HepG2 (cell line): ENCODE data around the gene COX6B1. TPM values are rescaled to one million over a fixed set of nuclear protein-coding genes. Genes with fewer than 3 reads are reported as not detected.

Experiments used
- ATF1 ChIP-seq: IDR thresholded peaks from 2 replicates; pipeline ENCODE4 v1.6.1; 2016; ENCODE audit warnings: mild to moderate bottlenecking, control low read depth
- BCL3 ChIP-seq: sonication (generic); formaldehyde crosslinking; IDR thresholded peaks from 2 replicates; pipeline ENCODE4 v1.5.1; 2020; ENCODE audit warnings: mild to moderate bottlenecking, missing genetic modification reagents, moderate library complexity
- DMAP1 ChIP-seq: IDR thresholded peaks from 2 replicates; pipeline ENCODE4 v1.6.1; 2016
- FOXP1 ChIP-seq, 2 experiments: fragments of 450-650 bp in 1 of 2; IDR thresholded peaks; 2 replicates each; pipeline ENCODE4 v1.6.1; 2017 to 2018; ENCODE audit warnings: antibody characterized with exemption in 1 of 2
- GTF3A ChIP-seq: sonication (generic); formaldehyde crosslinking; conservative IDR thresholded peaks from 2 replicates; pipeline ENCODE4 v1.4.0; 2020; ENCODE audit warnings: mild to moderate bottlenecking, missing genetic modification reagents
- IKZF4 ChIP-seq: sonication (generic); formaldehyde crosslinking; IDR thresholded peaks from 2 replicates; pipeline ENCODE4 v1.5.1; 2020; ENCODE audit warnings: borderline replicate concordance, mild to moderate bottlenecking, low read depth, missing genetic modification reagents; ENCODE audit errors: not compliant biosample characterization
- IKZF5 ChIP-seq: IDR thresholded peaks from 2 replicates; pipeline ENCODE4 v1.6.1; 2018; ENCODE audit warnings: missing genetic modification reagents, mild to moderate bottlenecking, missing compliant biosample characterization
- MZF1 ChIP-seq: sonication (generic); formaldehyde crosslinking; IDR thresholded peaks from 2 replicates; pipeline ENCODE4 v1.8.1; 2023; ENCODE audit warnings: mild to moderate bottlenecking, missing genetic modification reagents, borderline replicate concordance
- TEAD3 ChIP-seq: optimal IDR thresholded peaks from 2 replicates; pipeline ENCODE3; 2016; ENCODE audit warnings: borderline replicate concordance
- THAP7 ChIP-seq: sonication (generic); formaldehyde crosslinking; IDR thresholded peaks from 2 replicates; pipeline ENCODE4 v1.8.1; 2023; ENCODE audit warnings: mild to moderate bottlenecking, missing genetic modification reagents
- ZMAT3 ChIP-seq: sonication (generic); formaldehyde crosslinking; conservative IDR thresholded peaks from 2 replicates; pipeline ENCODE4 v1.7.0; 2021; ENCODE audit warnings: missing genetic modification reagents
- ZNF101 ChIP-seq: sonication (generic); formaldehyde crosslinking; IDR thresholded peaks from 2 replicates; pipeline ENCODE4 v1.4.0; 2020; ENCODE audit warnings: mild to moderate bottlenecking, low read depth, missing genetic modification reagents, borderline replicate concordance
- ZNF563 ChIP-seq: sonication (generic); formaldehyde crosslinking; IDR thresholded peaks from 2 replicates; pipeline ENCODE4 v1.8.0; 2022; ENCODE audit warnings: mild to moderate bottlenecking, moderate library complexity, missing genetic modification reagents
- ZNF615 ChIP-seq: sonication (generic); formaldehyde crosslinking; IDR thresholded peaks from 2 replicates; pipeline ENCODE4 v1.5.0; 2020; ENCODE audit warnings: mild to moderate bottlenecking, missing genetic modification reagents, borderline replicate concordance
- ZNF691 ChIP-seq: sonication (generic); formaldehyde crosslinking; IDR thresholded peaks from 2 replicates; pipeline ENCODE4 v1.4.0; 2020; ENCODE audit warnings: missing genetic modification reagents, low read depth, mild to moderate bottlenecking, borderline replicate concordance
- ZNF891 ChIP-seq: sonication (generic); formaldehyde crosslinking; IDR thresholded peaks from 2 replicates; pipeline ENCODE4 v1.5.0; 2020; ENCODE audit warnings: mild to moderate bottlenecking, missing genetic modification reagents
- polyA plus RNA-seq, 8 experiments: library from polyadenylated mRNA; depleted of rRNA in 3 of 8; stranded (reverse) in 7 of 8; unstranded in 1 of 8; fragments of >200 nt; fragmentation: Illumina TruSeq in 4 of 8; extraction: Trizol in 4 of 8; gene quantifications; 2 replicates each; pipeline versions ENCODE4 v1.2.1 to v1.2.3, GENCODE V29; 2011 to 2016; ENCODE audit warnings: low read depth in 4 of 8, missing spikeins in 1 of 8, mixed read lengths in 1 of 8; ENCODE audit not compliant: insufficient read depth in 1 of 8
- total RNA-seq, 5 experiments: library from RNA; depleted of rRNA; stranded (reverse); fragments of >200 nt; fragmentation: Illumina TruSeq; extraction: Trizol; gene quantifications; 2 replicates each; pipeline ENCODE4 v1.2.3, GENCODE V29; 2016; ENCODE audit warnings: low read depth in 1 of 5
- TF ChIP-seq, protein P1 (sequence below): sonication (generic); formaldehyde crosslinking; IDR thresholded peaks from 2 replicates; pipeline ENCODE4 v1.5.1; 2020; ENCODE audit warnings: missing genetic modification reagents, mild to moderate bottlenecking, borderline replicate concordance
- TF ChIP-seq, protein P2 (sequence below): sonication (generic); formaldehyde crosslinking; conservative IDR thresholded peaks from 2 replicates; pipeline ENCODE4 v1.4.0; 2020; ENCODE audit warnings: mild to moderate bottlenecking, missing genetic modification reagents, moderate library complexity
- TF ChIP-seq, protein P3 (sequence below): sonication (generic); formaldehyde crosslinking; IDR thresholded peaks from 2 replicates; pipeline ENCODE4 v1.8.1; 2023; ENCODE audit warnings: mild to moderate bottlenecking, missing genetic modification reagents, borderline replicate concordance

The COX6B1 gene
- total and polyA plus RNA-seq, 2 of the 13 experiments (the other 11 are each of a cell fraction or from before 2014, with no cell fraction given) = 481 to 487 TPM

GRCh38 chr19:35702223-35703012, 54.3 kb downstream of the COX6B1 start (continued):
- TF ChIP-seq ATF1 (CRISPR knock-in tag) (peak; percentile 80), BCL3 (CRISPR knock-in tag) (0 out of 2 replicates have a peak, but pooled peaks have one; percentile 66), ZMAT3 (peak; percentile 66; the same call in 1 of the 2 replicates), MZF1 (CRISPR knock-in tag) (no peak; the same call in 1 of the 2 replicates), ZNF691 (CRISPR knock-in tag) (peak; percentile 29; the same call in 1 of the 2 replicates), GTF3A (CRISPR knock-in tag) (no peak), IKZF5 (CRISPR knock-in tag) (0 out of 2 replicates have a peak, but pooled peaks have one; percentile 17), THAP7 (peak; percentile 94), ZNF615 (no peak), ZNF891 (CRISPR knock-in tag) (0 out of 2 replicates have a peak, but pooled peaks have one; percentile 27), TEAD3 (CRISPR knock-in tag) (peak; percentile 10), FOXP1 (IDR thresholded peaks at IDR 0.05) (no peak), FOXP1 (CRISPR knock-in tag; IDR thresholded peaks at IDR 0.05) (no peak), DMAP1 (0 out of 2 replicates have a peak, but pooled peaks have one; percentile 31), IKZF4 (CRISPR knock-in tag) (peak; percentile 47), ZNF101 (CRISPR knock-in tag) (no peak), ZNF563 (CRISPR knock-in tag) (0 out of 2 replicates have a peak, but pooled peaks have one; percentile 72)
- TF ChIP-seq, protein P1, sequence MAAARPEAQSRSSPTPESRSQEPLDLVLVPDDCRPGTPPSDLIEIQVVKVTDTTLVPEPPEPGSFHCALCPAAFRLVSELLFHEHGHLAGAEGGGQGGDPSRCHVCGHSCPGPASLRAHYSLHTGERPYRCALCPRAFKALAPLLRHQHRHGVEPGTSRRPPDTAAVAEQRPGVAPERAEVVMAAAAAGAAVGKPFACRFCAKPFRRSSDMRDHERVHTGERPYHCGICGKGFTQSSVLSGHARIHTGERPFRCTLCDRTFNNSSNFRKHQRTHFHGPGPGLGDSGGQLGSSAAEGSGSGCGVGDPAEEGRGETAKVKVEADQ (CRISPR knock-in tag) = peak; percentile 87
- TF ChIP-seq, protein P2, sequence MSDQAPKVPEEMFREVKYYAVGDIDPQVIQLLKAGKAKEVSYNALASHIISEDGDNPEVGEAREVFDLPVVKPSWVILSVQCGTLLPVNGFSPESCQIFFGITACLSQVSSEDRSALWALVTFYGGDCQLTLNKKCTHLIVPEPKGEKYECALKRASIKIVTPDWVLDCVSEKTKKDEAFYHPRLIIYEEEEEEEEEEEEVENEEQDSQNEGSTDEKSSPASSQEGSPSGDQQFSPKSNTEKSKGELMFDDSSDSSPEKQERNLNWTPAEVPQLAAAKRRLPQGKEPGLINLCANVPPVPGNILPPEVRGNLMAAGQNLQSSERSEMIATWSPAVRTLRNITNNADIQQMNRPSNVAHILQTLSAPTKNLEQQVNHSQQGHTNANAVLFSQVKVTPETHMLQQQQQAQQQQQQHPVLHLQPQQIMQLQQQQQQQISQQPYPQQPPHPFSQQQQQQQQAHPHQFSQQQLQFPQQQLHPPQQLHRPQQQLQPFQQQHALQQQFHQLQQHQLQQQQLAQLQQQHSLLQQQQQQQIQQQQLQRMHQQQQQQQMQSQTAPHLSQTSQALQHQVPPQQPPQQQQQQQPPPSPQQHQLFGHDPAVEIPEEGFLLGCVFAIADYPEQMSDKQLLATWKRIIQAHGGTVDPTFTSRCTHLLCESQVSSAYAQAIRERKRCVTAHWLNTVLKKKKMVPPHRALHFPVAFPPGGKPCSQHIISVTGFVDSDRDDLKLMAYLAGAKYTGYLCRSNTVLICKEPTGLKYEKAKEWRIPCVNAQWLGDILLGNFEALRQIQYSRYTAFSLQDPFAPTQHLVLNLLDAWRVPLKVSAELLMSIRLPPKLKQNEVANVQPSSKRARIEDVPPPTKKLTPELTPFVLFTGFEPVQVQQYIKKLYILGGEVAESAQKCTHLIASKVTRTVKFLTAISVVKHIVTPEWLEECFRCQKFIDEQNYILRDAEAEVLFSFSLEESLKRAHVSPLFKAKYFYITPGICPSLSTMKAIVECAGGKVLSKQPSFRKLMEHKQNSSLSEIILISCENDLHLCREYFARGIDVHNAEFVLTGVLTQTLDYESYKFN (CRISPR knock-in tag) = peak; percentile 19; the same call in 1 of the 2 replicates
- TF ChIP-seq, protein P3, sequence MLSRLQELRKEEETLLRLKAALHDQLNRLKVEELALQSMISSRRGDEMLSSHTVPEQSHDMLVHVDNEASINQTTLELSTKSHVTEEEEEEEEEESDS (CRISPR knock-in tag) = 0 out of 2 replicates have a peak, but pooled peaks have one; percentile 8
